GM12878 (cell line): Measurements from ENCODE around the gene PRRT1. TPM values are rescaled to one million over a fixed set of nuclear protein-coding genes. Genes with fewer than 3 reads are reported as not detected.

ENCODE experiments used
- ATF7 ChIP-seq: fragments of 450-650 bp; IDR thresholded peaks from 2 replicates; pipeline ENCODE4 v1.6.1; 2016; ENCODE audit warnings: low read depth, mild to moderate bottlenecking
- BMI1 ChIP-seq: fragments of 450-650 bp; IDR thresholded peaks from 2 replicates; pipeline ENCODE4 v1.6.1; 2016; ENCODE audit warnings: mild to moderate bottlenecking, moderate library complexity, borderline replicate concordance
- CHD4 ChIP-seq: fragments of 200-600 bp; sonication (generic); IDR thresholded peaks from 2 replicates; pipeline ENCODE4 v1.6.1; 2016; ENCODE audit warnings: mild to moderate bottlenecking
- EP300 ChIP-seq, 2 experiments: fragments of 150-350 bp in 1 of 2; IDR thresholded peaks; 2 replicates each; pipeline ENCODE4 v1.6.1; 2011 to 2012; ENCODE audit warnings: low read depth in 2 of 2, low read length in 2 of 2, borderline replicate concordance in 1 of 2, improper control_type of control experiment in 1 of 2, inconsistent platforms in 1 of 2; ENCODE audit not compliant: control insufficient read depth in 1 of 2
- JUND ChIP-seq: IDR thresholded peaks from 2 replicates; pipeline ENCODE4 v1.6.1; 2012; ENCODE audit warnings: low read depth, mild to moderate bottlenecking, low read length, improper control_type of control experiment, moderate library complexity
- MEF2A ChIP-seq: IDR thresholded peaks from 2 replicates; pipeline ENCODE4 v1.6.1; 2011; ENCODE audit warnings: low read depth, mild to moderate bottlenecking, low read length, moderate library complexity; ENCODE audit not compliant: insufficient read depth
- REST ChIP-seq: IDR thresholded peaks from 2 replicates; pipeline ENCODE4 v1.6.1; 2012; ENCODE audit warnings: mild to moderate bottlenecking, low read depth, low read length
- SIX5 ChIP-seq: IDR thresholded peaks from 2 replicates; pipeline ENCODE4 v1.6.1; 2011; ENCODE audit warnings: mild to moderate bottlenecking, low read depth, low read length, moderate library complexity; ENCODE audit not compliant: severe bottlenecking
- SMARCA5 ChIP-seq: fragments of 450-650 bp; IDR thresholded peaks from 2 replicates; pipeline ENCODE4 v1.6.1; 2017; ENCODE audit warnings: mild to moderate bottlenecking
- polyA plus RNA-seq, 11 experiments: library from polyadenylated mRNA; depleted of rRNA in 4 of 11; unstranded in 6 of 11; stranded (reverse) in 5 of 11; fragments of >200 nt; fragmentation: Nextera tagmentation in 4 of 11; fragmentation: Illumina TruSeq in 1 of 11; extraction: Ambion mirVana in 4 of 11; extraction: Trizol in 1 of 11; gene quantifications; 1 replicate in 1 of 11; 2 replicates in 10 of 11; pipeline versions ENCODE4 v1.2.1 to v1.2.3, GENCODE V29; 2011 to 2016; ENCODE audit warnings: inconsistent platforms in 2 of 11, missing spikeins in 2 of 11, low read depth in 1 of 11
- total RNA-seq, 4 experiments: library from RNA; depleted of rRNA in 3 of 4; stranded (reverse); fragments of >200 nt in 3 of 4; fragmentation: Illumina TruSeq in 1 of 4; extraction: Trizol in 1 of 4; gene quantifications; 2 replicates each; pipeline versions ENCODE4 v1.2.1 to v1.2.3, GENCODE V29; 2013 to 2021
- TF ChIP-seq, protein P1 (sequence below): fragments of 450-650 bp; IDR thresholded peaks from 2 replicates; pipeline ENCODE4 v1.6.1; 2016; ENCODE audit warnings: mild to moderate bottlenecking, moderate library complexity, borderline replicate concordance
- TF ChIP-seq, protein P2 (sequence below): IDR thresholded peaks from 2 replicates; pipeline ENCODE4 v1.6.1; 2011; ENCODE audit warnings: mild to moderate bottlenecking, low read depth, low read length, moderate library complexity; ENCODE audit not compliant: insufficient replicate concordance

PRRT1 gene
- total and polyA plus RNA-seq, 10 of the 15 experiments (the other 5 are each of a cell fraction or from before 2014, with no cell fraction given), result 0.04 to 0.15 (median 0.10) TPM; not detected in 6

- TF ChIP-seq SIX5 (no peak), JUND (no peak), REST (no peak), CHD4 (no peak), MEF2A (no peak), BMI1 (no peak), SMARCA5 (peak; percentile 23; the same call in 1 of the 2 replicates), EP300 (IDR thresholded peaks at IDR 0.05; ENCODE audit: borderline replicate concordance in 1 of 2, control insufficient read depth in 1 of 2, low read depth in 2 of 2, low read length in 2 of 2) (0 out of 4 replicates have a peak, but pooled peaks of 1 of the 2 experiments have one; percentile 3), ATF7 (peak; percentile 0; the same call in 1 of the 2 replicates)
- TF ChIP-seq, protein P1, sequence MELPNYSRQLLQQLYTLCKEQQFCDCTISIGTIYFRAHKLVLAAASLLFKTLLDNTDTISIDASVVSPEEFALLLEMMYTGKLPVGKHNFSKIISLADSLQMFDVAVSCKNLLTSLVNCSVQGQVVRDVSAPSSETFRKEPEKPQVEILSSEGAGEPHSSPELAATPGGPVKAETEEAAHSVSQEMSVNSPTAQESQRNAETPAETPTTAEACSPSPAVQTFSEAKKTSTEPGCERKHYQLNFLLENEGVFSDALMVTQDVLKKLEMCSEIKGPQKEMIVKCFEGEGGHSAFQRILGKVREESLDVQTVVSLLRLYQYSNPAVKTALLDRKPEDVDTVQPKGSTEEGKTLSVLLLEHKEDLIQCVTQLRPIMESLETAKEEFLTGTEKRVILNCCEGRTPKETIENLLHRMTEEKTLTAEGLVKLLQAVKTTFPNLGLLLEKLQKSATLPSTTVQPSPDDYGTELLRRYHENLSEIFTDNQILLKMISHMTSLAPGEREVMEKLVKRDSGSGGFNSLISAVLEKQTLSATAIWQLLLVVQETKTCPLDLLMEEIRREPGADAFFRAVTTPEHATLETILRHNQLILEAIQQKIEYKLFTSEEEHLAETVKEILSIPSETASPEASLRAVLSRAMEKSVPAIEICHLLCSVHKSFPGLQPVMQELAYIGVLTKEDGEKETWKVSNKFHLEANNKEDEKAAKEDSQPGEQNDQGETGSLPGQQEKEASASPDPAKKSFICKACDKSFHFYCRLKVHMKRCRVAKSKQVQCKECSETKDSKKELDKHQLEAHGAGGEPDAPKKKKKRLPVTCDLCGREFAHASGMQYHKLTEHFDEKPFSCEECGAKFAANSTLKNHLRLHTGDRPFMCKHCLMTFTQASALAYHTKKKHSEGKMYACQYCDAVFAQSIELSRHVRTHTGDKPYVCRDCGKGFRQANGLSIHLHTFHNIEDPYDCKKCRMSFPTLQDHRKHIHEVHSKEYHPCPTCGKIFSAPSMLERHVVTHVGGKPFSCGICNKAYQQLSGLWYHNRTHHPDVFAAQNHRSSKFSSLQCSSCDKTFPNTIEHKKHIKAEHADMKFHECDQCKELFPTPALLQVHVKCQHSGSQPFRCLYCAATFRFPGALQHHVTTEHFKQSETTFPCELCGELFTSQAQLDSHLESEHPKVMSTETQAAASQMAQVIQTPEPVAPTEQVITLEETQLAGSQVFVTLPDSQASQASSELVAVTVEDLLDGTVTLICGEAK, result no peak
- TF ChIP-seq, protein P2, sequence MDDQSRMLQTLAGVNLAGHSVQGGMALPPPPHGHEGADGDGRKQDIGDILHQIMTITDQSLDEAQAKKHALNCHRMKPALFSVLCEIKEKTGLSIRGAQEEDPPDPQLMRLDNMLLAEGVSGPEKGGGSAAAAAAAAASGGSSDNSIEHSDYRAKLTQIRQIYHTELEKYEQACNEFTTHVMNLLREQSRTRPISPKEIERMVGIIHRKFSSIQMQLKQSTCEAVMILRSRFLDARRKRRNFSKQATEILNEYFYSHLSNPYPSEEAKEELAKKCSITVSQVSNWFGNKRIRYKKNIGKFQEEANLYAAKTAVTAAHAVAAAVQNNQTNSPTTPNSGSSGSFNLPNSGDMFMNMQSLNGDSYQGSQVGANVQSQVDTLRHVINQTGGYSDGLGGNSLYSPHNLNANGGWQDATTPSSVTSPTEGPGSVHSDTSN, result no peak
These were observed 45.2 kb upstream of the PRRT1 start (continued) for GRCh38 chr6:32196682-32197616.
